GM08714 (cell line): Measurements from ENCODE around the gene FOXB1.

Experiments used
- H3K4me3 ChIP-seq: fragments of 200-500 bp; sonication (Bioruptor generic); 2 replicates; pipeline ENCODE4 v1.5.1; 2014; ENCODE audit warnings: mild to moderate bottlenecking, low read length, inconsistent platforms
- ZNF274 ChIP-seq: IDR thresholded peaks from 2 replicates; pipeline ENCODE4 v1.6.1; 2012; ENCODE audit warnings: mild to moderate bottlenecking, low read depth, low read length

FOXB1 gene

DNA sequence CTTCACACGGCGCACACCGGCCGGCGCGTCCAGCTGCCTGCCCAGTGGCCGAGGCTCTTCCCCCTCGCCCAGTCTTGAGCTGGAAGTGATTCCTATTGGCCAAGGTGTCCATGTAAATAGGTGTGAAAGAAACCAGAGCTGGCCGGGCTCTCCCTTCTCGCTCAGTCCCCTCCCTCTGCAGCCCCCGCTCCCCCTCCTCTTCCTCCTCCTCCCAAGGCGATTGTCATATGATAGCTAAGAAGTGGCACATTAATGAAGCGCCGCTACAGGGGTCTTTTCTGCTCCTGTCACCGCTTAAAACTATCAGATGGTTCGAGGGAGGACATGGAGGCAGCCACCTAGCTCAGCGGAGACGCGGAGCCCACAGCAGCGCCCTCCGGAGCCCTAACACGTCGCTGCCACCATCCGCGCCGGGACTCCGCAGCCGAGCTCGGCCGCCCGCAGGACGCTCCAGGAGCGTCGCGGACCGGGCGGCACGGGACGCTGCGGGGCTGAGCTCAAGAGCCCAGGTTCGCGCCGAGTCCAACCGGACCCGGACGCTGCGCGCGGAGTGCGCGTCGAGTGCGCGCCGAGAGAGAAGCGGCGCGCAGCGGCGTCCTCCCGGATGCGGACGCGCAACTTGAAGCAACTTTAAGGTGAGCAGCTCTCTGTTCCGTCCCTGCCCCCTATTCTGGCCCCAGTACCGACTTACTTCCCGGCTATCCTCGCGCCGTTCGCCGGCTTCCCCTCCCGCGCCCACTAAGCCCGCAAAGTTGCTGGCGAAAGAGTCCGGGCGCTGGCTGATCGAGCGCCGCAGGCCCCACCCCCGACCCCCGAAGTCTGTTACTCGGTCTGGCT lies at the start of gene FOXB1:
Gene FOXB1 (plus strand): TSS at position 303 of the 837 bp plus-strand sequence. CDS start 653 bp downstream, outside the sequence.
- H3K4me3 ChIP-seq = peak within 1 kb of the TSS; percentile 44; the same call in 1 of the 2 replicates
- no peak for TF ChIP-seq ZNF274

DNA sequence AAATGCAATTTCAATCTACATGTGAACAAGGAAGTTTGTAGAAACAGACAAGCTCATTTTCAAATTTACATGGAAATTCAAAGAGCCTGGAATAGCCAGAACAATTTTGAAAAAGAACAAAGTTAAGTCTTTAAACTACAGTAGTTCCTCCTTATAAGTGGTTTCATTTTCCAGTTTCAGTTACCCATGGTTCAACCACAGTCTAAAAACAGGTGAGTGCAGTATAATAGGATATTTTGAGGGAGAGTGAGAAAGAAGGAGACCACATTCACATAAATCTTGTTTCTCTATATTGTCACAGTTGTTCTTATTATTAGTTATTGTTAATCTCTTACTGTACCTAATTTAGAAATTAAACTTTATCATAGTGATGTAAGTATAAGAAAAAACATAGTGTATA lies 45.8 kb upstream of the FOXB1 start:
- TF ChIP-seq ZNF274 = no peak
- no peak overlapping the region for H3K4me3 ChIP-seq

DNA sequence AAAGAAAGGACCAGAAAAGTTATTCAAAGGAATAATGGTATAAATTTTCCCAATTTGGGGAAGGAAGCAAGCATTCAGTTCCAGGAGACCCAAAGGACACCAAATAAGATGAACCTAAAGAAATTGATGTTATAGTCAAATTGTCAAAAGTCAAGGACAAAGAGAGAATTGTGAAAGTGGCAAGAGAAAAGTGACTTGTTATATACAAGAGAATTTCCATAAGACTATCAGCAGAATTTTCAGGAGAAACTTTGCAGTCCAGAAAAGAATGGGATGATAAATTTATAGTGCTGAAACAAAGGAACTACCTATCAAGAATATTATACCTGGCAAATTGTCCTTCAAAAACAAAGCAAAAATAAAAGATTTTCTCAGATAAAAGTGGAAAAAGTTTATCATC lies 43.8 kb upstream of the FOXB1 start:
- no peak for TF ChIP-seq ZNF274
- no peak overlapping the region for H3K4me3 ChIP-seq

DNA sequence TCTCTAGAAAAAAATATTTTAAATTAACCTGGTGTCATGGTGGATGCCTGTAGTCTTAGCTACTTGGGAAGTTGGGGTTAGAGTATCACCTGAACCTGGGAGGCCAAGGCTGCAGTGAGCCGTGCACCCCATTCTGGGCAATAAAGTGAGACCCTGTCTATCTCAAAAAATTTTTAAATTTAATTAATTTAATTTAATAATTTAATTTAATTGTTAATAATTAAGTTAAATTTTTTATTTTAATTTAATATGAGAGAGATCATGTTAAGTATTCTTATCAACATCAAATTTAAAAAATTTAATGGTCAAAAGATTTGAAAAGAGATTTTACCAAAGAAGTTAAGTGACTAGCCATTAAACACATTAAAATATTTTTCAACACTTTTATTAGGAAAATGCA lies 40.8 kb upstream of the FOXB1 start:
- H3K4me3 ChIP-seq = no peak overlapping the region
- TF ChIP-seq ZNF274 = no peak

DNA sequence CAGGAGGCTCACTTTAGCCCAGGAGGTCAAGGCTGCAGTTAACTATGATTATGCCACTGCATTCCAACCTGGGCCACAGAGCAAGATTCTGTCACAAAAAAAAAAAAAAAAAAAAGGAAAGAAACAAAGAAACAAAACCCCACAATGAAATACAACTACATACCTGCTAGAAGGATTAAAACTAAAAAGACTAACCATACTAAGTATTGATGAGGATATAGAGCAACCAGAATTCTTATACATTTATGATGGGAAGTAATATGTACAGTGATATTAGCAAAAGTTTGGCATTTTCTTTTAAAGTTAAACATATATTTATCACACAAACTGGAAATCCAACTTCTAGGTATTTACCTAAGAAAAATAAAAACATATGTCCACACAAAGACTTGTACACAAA lies 40.2 kb upstream of the FOXB1 start:
- no peak for TF ChIP-seq ZNF274
- H3K4me3 ChIP-seq = no peak overlapping the region

DNA sequence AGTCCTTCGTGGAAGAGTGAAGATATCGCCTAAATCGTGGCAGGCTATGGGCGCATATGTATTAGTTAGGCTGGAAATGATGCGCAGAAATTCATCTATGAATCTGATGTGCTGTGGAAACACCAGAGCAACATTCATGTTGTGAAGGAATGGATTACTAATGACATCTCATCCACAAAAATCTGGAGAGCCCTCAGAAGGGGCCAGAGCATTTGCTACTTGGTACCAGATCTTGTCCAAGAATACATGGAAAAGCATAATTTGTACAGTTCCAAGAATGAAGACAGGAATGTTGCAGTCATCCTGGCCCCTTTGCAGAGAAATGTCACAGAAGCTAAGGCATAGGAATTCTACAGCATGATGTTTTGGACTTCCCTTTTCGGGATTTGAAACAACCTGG lies 38.4 kb upstream of the FOXB1 start:
- TF ChIP-seq ZNF274 = no peak

DNA sequence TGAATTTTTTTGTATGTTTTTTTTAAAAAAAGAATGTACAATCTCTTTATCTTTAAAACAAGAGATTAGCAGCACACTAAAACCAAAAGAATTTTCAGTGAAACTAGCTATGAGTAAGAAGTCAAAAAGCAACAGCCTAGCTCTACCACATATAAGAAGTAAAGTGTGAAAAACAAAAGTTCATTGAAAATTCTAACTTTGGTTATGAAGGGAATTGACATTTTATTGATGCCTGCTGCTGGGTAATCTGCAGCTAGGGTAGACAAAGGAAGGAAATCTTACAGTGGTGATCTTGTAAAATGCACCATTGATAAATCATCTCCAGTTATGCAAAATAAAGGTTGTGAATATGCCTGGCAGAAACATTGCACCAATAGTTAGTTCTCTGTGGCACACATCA lies 37.8 kb upstream of the FOXB1 start:
- H3K4me3 ChIP-seq = no peak overlapping the region
- TF ChIP-seq ZNF274 = no peak

More for the DNA sequence above, 38.4 kb upstream of the FOXB1 start:
- no peak overlapping the region for H3K4me3 ChIP-seq

DNA sequence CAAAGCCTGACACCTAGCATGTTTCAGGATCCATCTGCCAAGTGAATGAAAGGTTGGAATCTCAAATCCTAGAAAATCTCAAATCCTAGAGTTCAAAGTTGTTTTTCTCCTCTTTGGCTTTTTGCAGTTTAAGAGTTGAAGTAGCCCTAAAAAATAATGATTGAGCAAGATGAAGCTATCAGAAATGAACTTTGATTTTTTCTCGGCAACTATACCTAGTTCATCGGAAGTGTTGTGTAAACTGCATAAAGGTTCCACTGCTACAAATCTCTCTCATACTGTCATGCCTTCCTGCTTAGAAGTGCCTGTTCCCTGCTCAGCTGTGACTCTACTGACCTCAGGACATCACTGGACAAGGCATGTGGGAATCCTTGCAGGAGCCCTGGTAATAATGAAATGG lies 35.8 kb upstream of the FOXB1 start:
- no peak overlapping the region for H3K4me3 ChIP-seq

DNA sequence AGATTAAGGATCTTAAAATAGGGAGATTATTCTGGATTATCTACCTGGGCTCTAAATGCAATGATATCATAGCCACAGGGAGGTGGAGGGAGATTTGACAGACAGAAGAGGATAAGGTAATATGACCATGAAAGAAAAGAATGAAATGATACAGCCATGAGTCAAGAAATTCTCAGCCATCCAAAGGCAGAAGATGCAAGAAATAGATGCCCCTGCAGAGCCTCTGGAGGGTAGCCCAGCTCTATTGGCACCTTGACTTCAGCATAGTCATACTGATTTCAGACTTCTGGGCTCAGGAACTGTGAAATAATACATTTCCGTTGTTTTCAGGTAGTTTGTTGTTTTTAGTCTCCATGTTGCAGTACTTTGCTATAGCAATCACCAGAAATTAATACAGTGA lies 31.9 kb upstream of the FOXB1 start:
- H3K4me3 ChIP-seq = no peak overlapping the region
- no peak for TF ChIP-seq ZNF274

More for the DNA sequence above, 35.8 kb upstream of the FOXB1 start:
- TF ChIP-seq ZNF274 = no peak

DNA sequence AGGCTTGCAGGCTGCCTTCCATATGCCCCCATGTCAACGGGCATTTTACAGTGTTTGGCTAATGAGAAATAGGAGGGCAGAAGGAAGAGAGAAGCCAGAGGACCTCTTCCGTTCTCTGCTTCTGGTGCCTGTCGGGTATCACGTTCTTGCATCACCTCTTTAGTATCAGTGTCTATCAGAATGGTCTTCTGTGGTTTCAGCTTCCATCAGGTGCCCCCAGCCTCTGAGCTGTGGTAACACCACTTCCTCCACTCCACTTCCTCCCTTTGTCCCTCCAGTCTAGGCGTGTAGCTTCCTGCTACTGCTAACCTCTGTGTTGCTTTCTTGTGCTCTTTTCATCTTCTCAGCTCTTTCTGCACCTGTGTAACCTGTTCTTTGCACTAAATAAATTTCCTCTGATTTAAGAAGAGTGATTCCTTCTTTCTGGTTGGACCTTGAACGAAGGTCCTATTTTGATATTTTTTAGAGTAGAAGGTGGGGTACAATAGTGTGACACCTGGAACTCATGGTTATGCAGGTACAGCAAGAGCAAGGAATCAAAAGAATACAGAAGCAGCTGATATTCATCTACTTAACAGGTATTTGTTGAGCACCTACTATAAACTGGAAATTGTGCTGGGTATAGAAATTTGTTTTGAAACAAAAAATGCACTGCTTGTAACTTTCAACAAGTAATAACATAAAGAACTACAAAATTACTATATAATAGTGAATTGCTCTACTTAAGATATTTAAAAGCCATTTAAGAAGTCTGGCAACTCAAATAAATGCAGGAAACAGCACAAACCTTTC lies 27.4 kb upstream of the FOXB1 start:
- no peak overlapping the region for H3K4me3 ChIP-seq
- no peak for TF ChIP-seq ZNF274

DNA sequence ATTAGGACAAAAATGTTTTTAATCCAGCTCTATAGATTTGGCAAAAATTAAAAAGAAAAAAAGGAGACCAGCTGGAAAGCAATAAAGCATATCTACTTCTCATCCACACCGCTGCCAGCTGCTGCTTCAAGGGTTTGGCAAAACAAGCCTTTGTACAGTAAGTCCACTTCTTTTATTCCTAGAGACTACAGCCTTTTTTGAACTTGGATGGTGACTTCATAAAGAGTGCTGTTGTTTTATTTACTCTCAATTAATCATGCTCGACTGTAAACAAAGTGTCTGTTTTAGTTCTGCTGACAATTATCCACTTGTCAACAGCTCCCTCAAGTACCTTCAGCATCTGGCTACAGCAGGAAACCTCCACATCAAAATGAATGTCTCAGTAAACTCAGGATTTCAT lies 12.3 kb upstream of the FOXB1 start:
- H3K4me3 ChIP-seq = no peak overlapping the region
- no peak for TF ChIP-seq ZNF274

DNA sequence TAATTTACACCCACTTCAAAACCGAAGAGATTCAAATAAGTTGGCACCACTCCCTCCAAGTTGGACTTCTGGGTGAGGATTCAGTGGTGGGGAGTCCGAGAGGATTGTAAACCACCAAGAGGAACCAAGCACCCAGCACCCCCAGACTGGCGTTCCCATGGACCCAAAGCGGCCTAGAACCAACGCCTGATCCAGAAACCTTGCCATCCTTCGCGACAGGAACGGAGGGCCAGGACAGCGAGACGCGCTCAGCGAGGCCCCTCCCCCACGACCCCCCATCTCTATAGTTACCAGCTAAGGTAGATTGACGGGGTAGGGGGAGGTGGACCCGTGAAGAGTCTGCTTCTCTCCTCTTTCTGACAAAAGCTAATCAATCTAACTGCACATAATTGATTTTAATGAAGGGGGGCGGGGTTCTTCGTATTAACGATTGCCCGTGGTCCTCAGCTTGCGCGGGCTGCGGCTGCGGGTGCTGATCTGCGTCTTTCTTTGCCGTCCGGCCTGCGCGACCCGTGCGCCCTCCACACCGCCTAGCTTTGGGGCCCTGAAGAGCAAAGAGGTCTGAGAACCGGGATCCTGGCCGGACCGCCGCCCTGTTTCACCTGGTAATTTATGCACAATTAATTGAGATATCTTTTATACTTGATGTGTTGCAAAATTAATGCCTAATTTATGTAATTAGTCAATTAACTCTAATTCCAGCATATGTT lies 10.9 kb upstream of the FOXB1 start:
- no peak for TF ChIP-seq ZNF274
- H3K4me3 ChIP-seq = no peak overlapping the region

DNA sequence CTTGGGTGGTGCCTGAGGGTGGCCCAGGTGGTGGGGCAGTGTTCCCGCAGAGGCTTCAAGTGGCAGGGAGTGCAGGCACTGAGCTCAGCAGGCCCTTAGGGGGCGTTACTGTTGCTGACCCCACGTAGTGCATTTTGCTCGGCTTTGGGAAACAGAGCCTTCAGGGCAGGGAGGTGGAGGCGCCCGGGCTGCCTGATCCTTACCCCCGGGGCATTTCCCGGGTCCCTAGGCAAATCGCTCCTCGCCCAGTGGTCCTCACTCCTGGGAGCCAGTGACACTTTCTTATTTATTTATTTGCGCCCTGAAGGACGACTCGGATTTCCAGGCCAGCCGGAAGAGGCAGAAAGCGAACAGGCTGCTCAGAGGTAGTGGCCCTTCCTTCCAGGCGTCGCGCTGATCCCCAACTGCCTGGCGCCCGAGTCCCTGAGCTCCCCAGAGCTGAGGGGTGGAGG lies 10.1 kb upstream of the FOXB1 start:
- H3K4me3 ChIP-seq = no peak overlapping the region
- TF ChIP-seq ZNF274 = no peak

DNA sequence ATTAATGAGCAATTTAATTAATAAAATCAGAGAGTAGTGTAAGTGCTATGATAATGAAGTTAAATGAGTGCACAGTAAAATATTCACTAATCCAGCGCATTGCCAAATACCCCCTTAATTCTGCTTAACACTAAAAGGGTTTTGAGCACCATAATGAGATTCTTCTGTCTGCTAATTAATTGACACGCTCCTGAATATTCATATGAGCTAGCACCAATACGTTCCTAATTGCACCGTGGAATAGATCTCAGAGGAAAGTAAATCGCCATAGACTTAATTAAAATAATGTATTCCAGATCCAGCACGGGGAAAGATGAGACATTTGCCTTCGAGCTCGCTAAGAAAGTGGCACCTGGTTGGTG lies 9.6 kb upstream of the FOXB1 start:
- no peak for TF ChIP-seq ZNF274
- H3K4me3 ChIP-seq = no peak overlapping the region
